NCI-H1694 treated with DMSO at 0.1 percent for 48 hours (cell line): Measurements from ENCODE around the gene DHRS11.
A peak's percentile ranks its signal among the peaks of the same experiment; 100 is the strongest.

ENCODE experiments used
- DNase-seq: peaks from one replicate; lab custom pipeline; 2025; lab: John Stamatoyannopoulos, UW

The DHRS11 gene, protein sequence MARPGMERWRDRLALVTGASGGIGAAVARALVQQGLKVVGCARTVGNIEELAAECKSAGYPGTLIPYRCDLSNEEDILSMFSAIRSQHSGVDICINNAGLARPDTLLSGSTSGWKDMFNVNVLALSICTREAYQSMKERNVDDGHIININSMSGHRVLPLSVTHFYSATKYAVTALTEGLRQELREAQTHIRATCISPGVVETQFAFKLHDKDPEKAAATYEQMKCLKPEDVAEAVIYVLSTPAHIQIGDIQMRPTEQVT

GRCh38 chr17:36591434-36592315 lies at the start of gene DHRS11:
Gene DHRS11, plus strand, starts transcription at chr17:36591879. Its CDS starts 131 bp downstream, at chr17:36592010.
- DNase-seq, result peak; percentile 53

DNA sequence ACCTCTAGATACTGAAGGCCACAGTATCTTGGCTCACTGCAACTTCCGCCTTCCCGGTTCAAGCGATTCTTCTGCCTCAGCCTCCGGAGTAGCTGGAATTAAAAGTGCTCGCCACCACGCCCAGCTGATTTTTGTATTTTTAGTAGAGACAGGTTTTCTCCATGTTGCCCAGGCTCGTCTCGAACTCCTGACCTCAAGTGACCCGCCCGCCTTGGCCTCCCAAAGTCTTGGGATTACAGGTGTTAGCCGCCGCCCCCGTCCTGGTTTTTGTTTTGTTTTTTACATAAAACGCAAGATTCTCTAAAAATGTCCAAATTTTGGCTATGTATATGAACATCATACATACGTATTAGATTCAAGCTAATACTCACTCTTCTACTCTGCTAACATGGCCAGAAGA lies 48.9 kb upstream of the DHRS11 start:
- DNase-seq, result no peak

GRCh38 chr17:36544044-36544306 lies 47.7 kb upstream of the DHRS11 start:
- DNase-seq, result no peak

DNA sequence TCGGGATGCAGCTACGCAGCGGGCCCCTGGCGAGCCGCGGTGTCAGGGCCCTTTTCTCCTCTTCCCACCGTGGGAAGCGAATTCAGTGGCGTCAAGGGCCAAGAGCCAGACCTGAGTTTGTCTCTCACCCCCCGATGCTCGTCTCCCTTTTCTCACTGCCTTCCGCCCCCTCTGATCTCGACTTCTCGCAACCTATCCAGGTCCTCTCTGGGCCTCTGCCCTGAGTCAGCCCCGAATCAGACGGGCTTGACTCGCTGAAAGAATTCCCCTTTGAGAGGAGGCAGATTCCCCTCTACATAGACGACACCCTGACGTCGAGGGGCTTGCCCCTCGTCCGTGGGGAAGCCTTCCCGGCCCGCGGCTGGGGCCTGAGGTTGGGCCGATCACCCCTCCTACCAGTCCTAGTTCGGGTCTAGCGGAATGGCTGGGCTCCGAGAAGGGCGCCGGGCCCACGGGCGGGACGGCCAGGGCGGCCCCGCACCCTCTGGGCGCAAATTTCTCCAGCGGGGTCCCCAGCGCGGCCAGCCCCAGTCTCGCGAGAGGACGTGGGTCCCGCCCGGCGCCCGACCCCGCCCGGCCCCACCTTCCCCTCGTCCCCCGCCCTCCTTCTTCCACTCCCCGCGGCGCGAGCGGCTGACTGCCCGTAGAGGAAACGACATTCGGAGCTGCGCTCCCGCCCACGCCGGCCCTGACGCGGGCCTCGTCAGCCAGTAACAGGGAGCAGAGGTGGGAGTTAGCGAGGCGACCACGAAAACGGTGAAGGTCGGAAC lies 47.2 kb upstream of the DHRS11 start, which contains the start of gene GGNBP2:
TSS of gene GGNBP2 (plus strand) at position 613 of the 770 bp plus-strand sequence. CDS start 806 bp downstream, outside the sequence.
- DNase-seq, result peak; percentile 66

DNA sequence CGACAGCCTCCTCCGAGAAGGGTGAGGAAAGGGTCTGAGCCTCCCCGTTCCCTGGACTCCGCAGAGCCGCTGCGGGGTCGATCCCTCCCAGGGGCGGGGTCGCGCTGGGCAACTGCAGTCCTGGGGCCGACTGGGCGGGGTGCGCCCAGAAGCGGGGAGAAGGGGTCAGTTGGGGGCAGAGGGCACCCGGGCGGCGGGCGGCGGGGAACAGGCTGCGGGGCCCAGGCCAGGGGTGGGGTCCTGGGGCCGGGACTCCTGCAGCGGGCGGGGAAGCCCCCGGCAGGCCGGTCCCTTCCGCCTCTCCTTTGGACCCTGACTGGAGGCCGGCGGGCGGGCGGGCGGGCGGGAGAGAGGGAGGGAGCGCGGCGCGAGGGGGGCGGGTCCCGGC lies 46.6 kb upstream of the DHRS11 start:
- DNase-seq, result no peak

DNA sequence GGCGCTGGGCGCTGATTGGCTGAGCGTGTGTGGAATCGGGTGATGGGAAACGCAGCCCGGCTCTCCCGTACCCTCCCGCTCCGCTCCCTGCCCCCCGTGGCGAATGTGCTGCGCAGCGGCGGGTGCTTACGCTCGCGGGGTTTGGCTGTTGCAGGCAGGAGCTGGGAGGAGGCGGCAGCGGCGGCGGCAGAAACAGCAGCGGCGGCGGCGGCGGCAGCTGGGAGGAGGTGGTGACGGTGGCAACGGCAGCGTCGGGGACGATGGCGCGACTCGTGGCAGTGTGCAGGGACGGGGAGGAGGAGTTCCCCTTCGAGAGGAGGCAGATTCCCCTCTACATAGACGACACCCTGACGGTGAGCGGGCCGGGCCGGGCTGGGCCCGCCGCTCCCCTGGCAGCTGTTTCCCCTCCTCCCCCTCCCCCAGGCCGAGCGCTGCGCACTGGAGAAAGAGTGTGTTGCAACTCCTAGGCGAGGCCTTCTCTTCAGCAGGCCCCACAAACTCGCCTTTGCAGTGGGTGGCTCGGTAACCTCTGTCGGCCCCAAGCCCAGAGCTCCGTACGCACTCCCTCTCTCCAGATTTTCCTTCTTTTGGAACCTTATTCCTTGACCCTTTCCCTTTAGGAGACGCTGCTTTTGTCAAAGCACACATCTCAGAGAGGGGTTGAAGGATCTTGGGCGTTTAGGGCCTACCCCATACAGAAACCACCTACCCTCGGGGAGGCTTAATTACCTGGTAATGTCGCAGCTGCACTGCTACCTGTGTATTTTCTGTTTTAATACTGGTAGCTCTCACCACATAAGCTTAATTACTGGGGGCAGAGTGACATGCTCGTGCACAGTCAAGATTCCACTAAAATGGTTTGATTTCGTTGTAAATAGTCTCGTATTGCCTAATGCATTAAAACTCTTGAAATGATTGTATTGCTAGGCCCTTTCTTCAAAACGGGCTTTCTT lies 45.9 kb upstream of the DHRS11 start:
- DNase-seq, result peak; percentile 91

DNA sequence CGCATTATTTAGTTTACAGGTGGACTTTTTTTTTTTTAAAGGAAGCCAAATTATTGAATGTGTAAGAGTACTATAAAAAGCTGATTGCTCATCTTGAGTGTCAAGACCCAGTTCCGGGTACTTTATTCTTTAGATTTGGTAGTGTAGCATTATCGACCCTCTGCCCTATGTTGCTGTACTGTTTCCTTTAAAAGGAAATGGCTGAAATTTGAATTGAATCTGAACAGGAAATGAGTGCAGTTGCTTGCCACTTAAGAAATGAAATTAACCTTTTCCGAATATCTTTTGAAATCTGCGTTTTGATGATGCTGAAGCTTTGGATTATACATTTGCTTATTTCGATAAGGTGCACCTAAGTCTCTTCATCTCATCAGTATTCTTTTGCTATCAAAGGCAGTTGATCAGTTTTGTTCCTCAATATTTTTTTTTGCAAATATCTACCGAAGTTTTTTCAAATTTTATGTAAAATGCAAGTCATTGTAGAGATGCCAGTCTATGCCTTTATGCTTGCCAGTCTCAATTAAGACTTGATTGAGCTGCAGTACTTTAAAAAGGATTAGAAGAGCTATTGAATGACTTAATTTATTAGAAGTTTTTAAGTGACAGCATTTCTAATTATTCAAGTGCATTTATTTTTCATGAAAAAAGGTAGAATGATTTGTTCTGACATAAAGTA lies 45.1 kb upstream of the DHRS11 start:
- DNase-seq, result no peak

DNA sequence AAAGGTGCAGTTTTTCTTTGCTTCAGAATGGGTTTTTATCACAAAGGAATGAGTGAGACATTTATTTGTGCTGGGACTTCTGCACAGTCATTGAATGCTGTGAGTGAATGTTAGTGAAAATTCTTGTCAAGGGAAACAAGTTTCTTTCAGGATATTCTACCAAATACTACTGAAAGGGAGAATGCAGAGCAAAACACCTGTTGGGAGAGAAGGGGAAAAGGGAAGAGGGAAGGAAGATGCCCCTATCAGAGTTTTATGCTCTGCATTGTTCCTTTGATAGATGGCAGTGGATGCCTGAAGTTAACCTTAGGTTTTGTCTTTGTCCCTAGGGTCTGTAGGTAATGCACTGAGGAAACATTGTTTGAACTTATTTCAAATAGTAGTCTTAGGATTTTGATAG lies 43.9 kb upstream of the DHRS11 start:
- DNase-seq, result no peak

- DNase-seq, result no peak
These were observed 40.9 kb upstream of the DHRS11 start for GRCh38 chr17:36550491-36551417.

DNA sequence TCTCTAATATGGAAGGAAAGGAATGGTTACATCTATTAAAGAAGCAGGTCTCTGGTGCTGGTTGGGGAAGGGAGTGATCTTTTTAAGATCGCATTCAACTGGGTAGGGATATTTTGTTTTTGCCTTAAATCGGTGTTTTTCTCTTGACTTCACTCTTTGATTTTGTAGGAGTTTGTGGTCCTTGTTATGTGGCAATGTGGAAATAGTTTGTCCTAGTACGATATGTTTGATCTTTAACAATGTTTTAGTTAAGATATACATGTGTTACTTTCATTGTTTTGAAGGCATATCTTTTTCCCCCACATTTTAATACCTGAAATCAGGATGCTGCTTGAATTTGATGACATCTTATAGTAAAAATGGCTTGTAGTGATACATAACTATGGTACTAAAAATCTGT lies 38.2 kb upstream of the DHRS11 start:
- DNase-seq, result no peak

DNA sequence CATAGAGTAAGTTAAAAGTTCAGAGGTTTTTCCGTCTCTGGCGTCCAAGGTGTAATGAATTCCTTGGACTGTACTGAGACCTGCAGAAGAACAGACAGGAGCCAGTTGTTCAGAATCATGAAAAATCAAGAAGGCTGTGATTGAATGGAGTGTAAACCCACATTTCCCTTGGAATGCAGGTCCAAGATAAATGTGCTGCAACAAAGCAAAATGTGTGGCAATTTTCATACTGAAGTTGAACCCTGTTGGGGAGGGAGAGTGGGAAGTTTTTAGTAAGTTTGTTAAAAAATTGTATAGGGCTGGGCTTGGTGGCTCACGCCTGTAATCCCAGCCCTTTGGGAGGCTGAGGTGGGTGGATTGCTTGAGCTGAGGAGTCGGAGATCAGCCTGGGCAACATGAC lies 25.6 kb upstream of the DHRS11 start:
- DNase-seq, result no peak

GRCh38 chr17:36575028-36575427 lies 16.7 kb upstream of the DHRS11 start:
- DNase-seq, result no peak

- DNase-seq, result no peak
These were observed 14.9 kb upstream of the DHRS11 start for GRCh38 chr17:36576793-36577192.

DNA sequence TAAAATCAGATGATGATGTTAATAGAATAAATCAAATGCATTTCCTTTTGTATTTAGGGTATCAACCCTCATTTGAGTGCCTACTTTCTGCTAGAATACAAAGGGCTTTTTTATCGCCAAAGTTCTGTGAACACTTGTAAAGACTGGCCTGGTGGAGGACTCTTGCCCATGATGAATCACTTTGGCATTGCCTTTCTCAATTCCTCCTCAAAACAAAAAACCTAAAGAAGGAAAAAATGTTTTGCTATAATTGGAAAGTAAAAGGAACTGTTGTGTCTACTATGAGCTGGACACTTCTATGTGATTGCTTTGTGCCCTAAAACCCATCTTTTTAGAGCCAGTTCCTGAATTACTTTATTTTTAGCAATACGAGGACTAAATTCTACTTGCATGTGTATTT lies 13.0 kb upstream of the DHRS11 start:
- DNase-seq, result no peak

DNA sequence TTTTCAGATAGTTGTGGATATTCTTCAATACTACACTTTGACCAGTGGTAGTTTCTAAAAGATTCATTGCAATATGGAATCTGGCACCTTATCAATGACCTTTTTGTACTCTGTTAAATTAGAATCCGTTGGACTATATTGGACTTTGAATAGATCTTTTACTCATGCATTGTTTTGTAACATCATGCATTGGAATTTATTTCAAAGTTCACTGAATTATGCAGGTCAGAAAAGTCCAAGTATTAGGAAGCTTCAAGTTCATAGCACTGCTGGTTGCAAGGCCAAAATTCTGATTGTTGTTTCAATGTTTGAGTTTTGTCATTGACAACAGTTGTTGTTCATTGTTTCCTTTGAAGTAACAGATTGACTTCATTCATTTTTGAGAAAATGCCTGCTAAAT lies 7.9 kb upstream of the DHRS11 start:
- no peak for DNase-seq

GRCh38 chr17:36586138-36586537 lies 5.5 kb upstream of the DHRS11 start:
- no peak for DNase-seq

- DNase-seq, result no peak
These were observed 1.6 kb upstream of the DHRS11 start for GRCh38 chr17:36590082-36590481.

GRCh38 chr17:36592316-36592715 lies 637 bp downstream of the DHRS11 start:
- no peak for DNase-seq

- DNase-seq, result no peak
These were observed 1.1 kb downstream of the DHRS11 start for GRCh38 chr17:36592716-36593321.
